Measurements from ENCODE around the gene SCN5A. TPM values are rescaled to one million over a fixed set of nuclear protein-coding genes. Genes with fewer than 3 reads are reported as not detected.

SCN5A gene
- total RNA-seq, 1 donor from 2014 or later: 3.3 TPM

- no peak overlapping the region for H3K4me3 Mint-ChIP-seq (ENCODE audit: unreplicated experiment)
- H3K9ac ChIP-seq (ENCODE audit: low read length): no peak overlapping the region
- TF ChIP-seq CTCF (IDR thresholded peaks at IDR 0.05; ENCODE audit: insufficient read depth, low read depth, low read length): no peak
- no peak for TF ChIP-seq EZH2 (IDR thresholded peaks at IDR 0.05; ENCODE audit: insufficient read depth, low read length)
- H3K27me3 ChIP-seq (ENCODE audit: insufficient read depth, low read length): no peaks in the 10 kb centered on the region
- H2AFZ ChIP-seq (ENCODE audit: low read depth, low read length): no peak overlapping the region
- no peaks in the 10 kb centered on the region for H3K79me2 ChIP-seq (ENCODE audit: insufficient read depth, low read length)
- H3K27ac Mint-ChIP-seq (ENCODE audit: unreplicated experiment): no peak overlapping the region
- no peak overlapping the region for H3K4me2 ChIP-seq (ENCODE audit: low read length)
- no peaks in the 10 kb centered on the region for H3K4me1 ChIP-seq (ENCODE audit: insufficient read depth, low read length)
- no peaks in the 10 kb centered on the region for H3K9me3 Mint-ChIP-seq (ENCODE audit: unreplicated experiment)
- no peak for DNase-seq (ENCODE audit: low read depth)
- no peak overlapping the region for H3K27ac ChIP-seq (ENCODE audit: low read depth, low read length)
- peaks cover 22% of the 10 kb centered on the region for H3K4me1 Mint-ChIP-seq (ENCODE audit: low read depth, unreplicated experiment)
- peaks cover 29% of the 10 kb centered on the region for H3K27me3 Mint-ChIP-seq (ENCODE audit: low read depth, unreplicated experiment)
- no peak overlapping the region for H3K4me3 ChIP-seq (ENCODE audit: insufficient read depth, low read depth, low read length)
- no peaks in the 10 kb centered on the region for H3K36me3 Mint-ChIP-seq (ENCODE audit: low read depth, unreplicated experiment)
- FAIRE-seq: no peak
- H4K20me1 ChIP-seq (ENCODE audit: insufficient read depth, low read length): no peaks in the 10 kb centered on the region
- no peaks in the 10 kb centered on the region for H3K36me3 ChIP-seq (ENCODE audit: insufficient read depth, low read length)
- H3K9me3 ChIP-seq (ENCODE audit: insufficient read depth, low read depth, low read length): no peaks in the 10 kb centered on the region
These were observed 105.9 kb downstream of the SCN5A start for GRCh38 chr3:38543586-38543985.

GRCh38 chr3:38542401-38543298 is 106.8 kb downstream of the SCN5A start:
- H3K9me3 ChIP-seq (ENCODE audit: insufficient read depth, low read depth, low read length): no peaks in the 10 kb centered on the region
- H3K27ac Mint-ChIP-seq (ENCODE audit: unreplicated experiment): no peak overlapping the region
- no peak overlapping the region for H3K4me3 ChIP-seq (ENCODE audit: insufficient read depth, low read depth, low read length)
- FAIRE-seq (no peak), DNase-seq (ENCODE audit: low read depth) (no peak)
- H3K9ac ChIP-seq (ENCODE audit: low read length): no peak overlapping the region
- no peaks in the 10 kb centered on the region for H3K36me3 ChIP-seq (ENCODE audit: insufficient read depth, low read length)
- H3K9me3 Mint-ChIP-seq (ENCODE audit: unreplicated experiment): no peaks in the 10 kb centered on the region
- H3K36me3 Mint-ChIP-seq (ENCODE audit: low read depth, unreplicated experiment): no peaks in the 10 kb centered on the region
- H3K4me3 Mint-ChIP-seq (ENCODE audit: unreplicated experiment): no peak overlapping the region
- no peak overlapping the region for H3K4me2 ChIP-seq (ENCODE audit: low read length)
- no peak overlapping the region for H3K27ac ChIP-seq (ENCODE audit: low read depth, low read length)
- no peaks in the 10 kb centered on the region for H3K79me2 ChIP-seq (ENCODE audit: insufficient read depth, low read length)
- no peak overlapping the region for H2AFZ ChIP-seq (ENCODE audit: low read depth, low read length)
- TF ChIP-seq CTCF (IDR thresholded peaks at IDR 0.05; ENCODE audit: insufficient read depth, low read depth, low read length) (no peak), EZH2 (IDR thresholded peaks at IDR 0.05; ENCODE audit: insufficient read depth, low read length) (no peak)
- H3K27me3 Mint-ChIP-seq (ENCODE audit: low read depth, unreplicated experiment): peaks cover 26% of the 10 kb centered on the region
- no peaks in the 10 kb centered on the region for H3K4me1 ChIP-seq (ENCODE audit: insufficient read depth, low read length)
- no peaks in the 10 kb centered on the region for H4K20me1 ChIP-seq (ENCODE audit: insufficient read depth, low read length)
- peaks cover 15% of the 10 kb centered on the region for H3K4me1 Mint-ChIP-seq (ENCODE audit: low read depth, unreplicated experiment)
- H3K27me3 ChIP-seq (ENCODE audit: insufficient read depth, low read length): no peaks in the 10 kb centered on the region

DNA sequence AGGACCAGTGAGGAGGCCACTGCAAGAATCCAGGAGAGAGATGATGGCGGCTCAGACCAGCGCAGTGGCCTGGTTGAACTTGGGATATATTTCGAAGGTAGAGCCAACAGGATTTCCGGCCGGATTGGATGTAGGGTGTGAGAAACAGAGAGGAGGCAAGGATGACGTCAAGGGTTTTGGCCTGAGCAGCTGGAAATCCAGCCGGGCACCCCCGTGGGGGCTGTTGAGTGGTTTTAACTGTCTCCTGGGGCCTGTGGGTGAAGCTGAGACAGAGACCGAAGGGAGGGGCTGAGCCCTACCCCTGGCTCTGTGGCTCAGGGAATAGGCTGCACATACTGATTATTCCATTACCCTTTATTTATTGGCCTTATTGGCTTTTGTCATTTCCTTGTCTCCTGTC is 107.7 kb downstream of the SCN5A start:
- Histone ChIP-seq H3K79me2 (ENCODE audit: insufficient read depth, low read length) (no peaks in the 10 kb centered on the region), H3K9me3 (ENCODE audit: insufficient read depth, low read depth, low read length) (no peaks in the 10 kb centered on the region), H3K36me3 (ENCODE audit: insufficient read depth, low read length) (no peaks in the 10 kb centered on the region)

More for the DNA sequence above, 107.7 kb downstream of the SCN5A start:
- Mint-ChIP-seq H3K27me3 (ENCODE audit: low read depth, unreplicated experiment) (peaks cover 26% of the 10 kb centered on the region), H3K9me3 (ENCODE audit: unreplicated experiment) (no peaks in the 10 kb centered on the region), H3K4me1 (ENCODE audit: low read depth, unreplicated experiment) (peaks cover 17% of the 10 kb centered on the region), H3K4me3 (ENCODE audit: unreplicated experiment) (no peak overlapping the region), H3K36me3 (ENCODE audit: low read depth, unreplicated experiment) (peaks cover under 1% of the 10 kb centered on the region), H3K27ac (ENCODE audit: unreplicated experiment) (no peak overlapping the region)
- DNase-seq (ENCODE audit: low read depth) (no peak), FAIRE-seq (no peak)
- TF ChIP-seq EZH2 (IDR thresholded peaks at IDR 0.05; ENCODE audit: insufficient read depth, low read length) (no peak), CTCF (IDR thresholded peaks at IDR 0.05; ENCODE audit: insufficient read depth, low read depth, low read length) (no peak)
- H2AFZ ChIP-seq (ENCODE audit: low read depth, low read length): no peak overlapping the region
- H3K4me2 ChIP-seq (ENCODE audit: low read length): no peak overlapping the region
- H3K27ac ChIP-seq (ENCODE audit: low read depth, low read length): no peak overlapping the region
- no peaks in the 10 kb centered on the region for H4K20me1 ChIP-seq (ENCODE audit: insufficient read depth, low read length)
- H3K4me1 ChIP-seq (ENCODE audit: insufficient read depth, low read length): no peaks in the 10 kb centered on the region
- no peak overlapping the region for H3K9ac ChIP-seq (ENCODE audit: low read length)
- no peaks in the 10 kb centered on the region for H3K27me3 ChIP-seq (ENCODE audit: insufficient read depth, low read length)
- no peak overlapping the region for H3K4me3 ChIP-seq (ENCODE audit: insufficient read depth, low read depth, low read length)
